ENCODE results near the gene ARSG.

DNA sequence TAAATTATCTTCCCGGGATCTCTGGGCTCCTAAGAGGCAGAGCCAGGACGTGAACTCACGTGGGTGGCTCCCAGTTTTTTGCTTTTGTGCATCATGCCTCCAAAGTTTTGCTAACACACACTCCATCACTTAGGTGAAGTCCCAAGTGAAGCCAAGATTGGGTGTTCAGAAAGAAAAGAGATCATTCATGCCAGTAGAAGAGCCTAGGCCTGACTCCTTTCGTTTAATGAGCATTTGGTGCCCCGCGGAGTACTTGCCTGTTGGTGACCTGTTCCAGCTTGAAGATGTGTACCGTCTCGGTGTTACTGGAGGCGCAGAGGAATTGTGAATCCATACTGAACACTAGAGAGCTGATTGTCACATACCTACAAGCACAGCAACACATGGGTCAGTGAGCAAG, 141.9 kb downstream of the ARSG start:
- TF ChIP-seq, protein P1, sequence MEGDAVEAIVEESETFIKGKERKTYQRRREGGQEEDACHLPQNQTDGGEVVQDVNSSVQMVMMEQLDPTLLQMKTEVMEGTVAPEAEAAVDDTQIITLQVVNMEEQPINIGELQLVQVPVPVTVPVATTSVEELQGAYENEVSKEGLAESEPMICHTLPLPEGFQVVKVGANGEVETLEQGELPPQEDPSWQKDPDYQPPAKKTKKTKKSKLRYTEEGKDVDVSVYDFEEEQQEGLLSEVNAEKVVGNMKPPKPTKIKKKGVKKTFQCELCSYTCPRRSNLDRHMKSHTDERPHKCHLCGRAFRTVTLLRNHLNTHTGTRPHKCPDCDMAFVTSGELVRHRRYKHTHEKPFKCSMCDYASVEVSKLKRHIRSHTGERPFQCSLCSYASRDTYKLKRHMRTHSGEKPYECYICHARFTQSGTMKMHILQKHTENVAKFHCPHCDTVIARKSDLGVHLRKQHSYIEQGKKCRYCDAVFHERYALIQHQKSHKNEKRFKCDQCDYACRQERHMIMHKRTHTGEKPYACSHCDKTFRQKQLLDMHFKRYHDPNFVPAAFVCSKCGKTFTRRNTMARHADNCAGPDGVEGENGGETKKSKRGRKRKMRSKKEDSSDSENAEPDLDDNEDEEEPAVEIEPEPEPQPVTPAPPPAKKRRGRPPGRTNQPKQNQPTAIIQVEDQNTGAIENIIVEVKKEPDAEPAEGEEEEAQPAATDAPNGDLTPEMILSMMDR (IDR thresholded peaks at IDR 0.05; ENCODE audit: poor library complexity, severe bottlenecking), result no peak
- no peak for TF ChIP-seq EZH2 (IDR thresholded peaks at IDR 0.05; ENCODE audit: borderline replicate concordance, insufficient read depth, low read length, poor library complexity, severe bottlenecking)
- TF ChIP-seq, protein P2, sequence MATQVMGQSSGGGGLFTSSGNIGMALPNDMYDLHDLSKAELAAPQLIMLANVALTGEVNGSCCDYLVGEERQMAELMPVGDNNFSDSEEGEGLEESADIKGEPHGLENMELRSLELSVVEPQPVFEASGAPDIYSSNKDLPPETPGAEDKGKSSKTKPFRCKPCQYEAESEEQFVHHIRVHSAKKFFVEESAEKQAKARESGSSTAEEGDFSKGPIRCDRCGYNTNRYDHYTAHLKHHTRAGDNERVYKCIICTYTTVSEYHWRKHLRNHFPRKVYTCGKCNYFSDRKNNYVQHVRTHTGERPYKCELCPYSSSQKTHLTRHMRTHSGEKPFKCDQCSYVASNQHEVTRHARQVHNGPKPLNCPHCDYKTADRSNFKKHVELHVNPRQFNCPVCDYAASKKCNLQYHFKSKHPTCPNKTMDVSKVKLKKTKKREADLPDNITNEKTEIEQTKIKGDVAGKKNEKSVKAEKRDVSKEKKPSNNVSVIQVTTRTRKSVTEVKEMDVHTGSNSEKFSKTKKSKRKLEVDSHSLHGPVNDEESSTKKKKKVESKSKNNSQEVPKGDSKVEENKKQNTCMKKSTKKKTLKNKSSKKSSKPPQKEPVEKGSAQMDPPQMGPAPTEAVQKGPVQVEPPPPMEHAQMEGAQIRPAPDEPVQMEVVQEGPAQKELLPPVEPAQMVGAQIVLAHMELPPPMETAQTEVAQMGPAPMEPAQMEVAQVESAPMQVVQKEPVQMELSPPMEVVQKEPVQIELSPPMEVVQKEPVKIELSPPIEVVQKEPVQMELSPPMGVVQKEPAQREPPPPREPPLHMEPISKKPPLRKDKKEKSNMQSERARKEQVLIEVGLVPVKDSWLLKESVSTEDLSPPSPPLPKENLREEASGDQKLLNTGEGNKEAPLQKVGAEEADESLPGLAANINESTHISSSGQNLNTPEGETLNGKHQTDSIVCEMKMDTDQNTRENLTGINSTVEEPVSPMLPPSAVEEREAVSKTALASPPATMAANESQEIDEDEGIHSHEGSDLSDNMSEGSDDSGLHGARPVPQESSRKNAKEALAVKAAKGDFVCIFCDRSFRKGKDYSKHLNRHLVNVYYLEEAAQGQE (IDR thresholded peaks at IDR 0.05; ENCODE audit: borderline replicate concordance), result no peak
